NCI-H1048 (cell line): ENCODE measurements around the gene PCDHGA2.
A peak's percentile ranks its signal among the peaks of the same experiment; 100 is the strongest.
"Not testable (repeated sequence)": the region's sequence is repeated elsewhere in the genome, so short reads cannot be mapped to it uniquely, and the experiment has no call there.

Experiments
- DNase-seq: peaks from one replicate; lab custom pipeline; 2025; lab: John Stamatoyannopoulos, UW

PCDHGA2 gene

GRCh38 chr5:141338538-141339306 lies at the start of gene PCDHGA2:
Gene PCDHGA2 (plus strand): TSS chr5:141338760.
- no peak for DNase-seq

GRCh38 chr5:141298376-141298775 lies 40.2 kb upstream of the PCDHGA2 start:
- DNase-seq, result no peak

- no peak for DNase-seq
These were observed 34.8 kb upstream of the PCDHGA2 start, which contains the start of gene SLC25A2 for GRCh38 chr5:141303756-141304155. Gene SLC25A2 (minus strand): TSS chr5:141304049. CDS start chr5:141303865, 184 bp downstream.

GRCh38 chr5:141306630-141307029 lies 31.9 kb upstream of the PCDHGA2 start:
- DNase-seq, result no peak

GRCh38 chr5:141313711-141314110 lies 24.8 kb upstream of the PCDHGA2 start:
- no peak for DNase-seq

GRCh38 chr5:141316963-141317362 lies 21.6 kb upstream of the PCDHGA2 start:
- not testable (repeated sequence) for DNase-seq

GRCh38 chr5:141319202-141319601 lies 19.4 kb upstream of the PCDHGA2 start:
- no peak for DNase-seq

- no peak for DNase-seq
These were observed 18.9 kb upstream of the PCDHGA2 start for GRCh38 chr5:141319699-141320098.

- DNase-seq, result peak; percentile 92
These were observed 18.1 kb upstream of the PCDHGA2 start, which contains the start of gene TAF7 for GRCh38 chr5:141320225-141321169. Gene TAF7 (minus strand): TSS chr5:141320784. CDS start chr5:141320044, 740 bp downstream.

GRCh38 chr5:141322261-141322660 lies 16.3 kb upstream of the PCDHGA2 start:
- DNase-seq, result no peak

- DNase-seq, result no peak
These were observed 12.3 kb upstream of the PCDHGA2 start for GRCh38 chr5:141326088-141326854.

GRCh38 chr5:141328231-141328630 lies 10.3 kb upstream of the PCDHGA2 start:
- DNase-seq, result no peak

- no peak for DNase-seq
These were observed 8.1 kb upstream of the PCDHGA2 start, which contains the start of gene PCDHGA1 for GRCh38 chr5:141330299-141331080. Gene PCDHGA1 (plus strand): TSS chr5:141330514.

- not testable (repeated sequence) for DNase-seq
These were observed 6.0 kb upstream of the PCDHGA2 start for GRCh38 chr5:141332571-141332970.

- not testable (repeated sequence) for DNase-seq
These were observed 2.3 kb downstream of the PCDHGA2 start for GRCh38 chr5:141340781-141341354.

- DNase-seq, result no peak
These were observed 4.2 kb downstream of the PCDHGA2 start for GRCh38 chr5:141342773-141343172.

- no peak for DNase-seq
These were observed 4.8 kb downstream of the PCDHGA2 start, which contains the start of gene PCDHGA3 for GRCh38 chr5:141343242-141343952. Gene PCDHGA3 (plus strand): TSS chr5:141343829. CDS start chr5:141344034, 205 bp downstream.

- no peak for DNase-seq
These were observed 5.4 kb downstream of the PCDHGA2 start for GRCh38 chr5:141343953-141344463.

GRCh38 chr5:141345327-141345726 lies 6.8 kb downstream of the PCDHGA2 start:
- DNase-seq, result no peak
